GM18520 (cell line): ENCODE measurements around the gene ZNF600.
"Not testable (repeated sequence)": the region's sequence is repeated elsewhere in the genome, so short reads cannot be mapped to it uniquely, and the experiment has no call there.

Experiments used
- ATAC-seq: cut with Tn5 transposase; IDR thresholded peaks from one replicate; pipeline ENCODE4 v1.9.1; 2021; ENCODE audit not compliant: unreplicated experiment

Gene ZNF600

DNA sequence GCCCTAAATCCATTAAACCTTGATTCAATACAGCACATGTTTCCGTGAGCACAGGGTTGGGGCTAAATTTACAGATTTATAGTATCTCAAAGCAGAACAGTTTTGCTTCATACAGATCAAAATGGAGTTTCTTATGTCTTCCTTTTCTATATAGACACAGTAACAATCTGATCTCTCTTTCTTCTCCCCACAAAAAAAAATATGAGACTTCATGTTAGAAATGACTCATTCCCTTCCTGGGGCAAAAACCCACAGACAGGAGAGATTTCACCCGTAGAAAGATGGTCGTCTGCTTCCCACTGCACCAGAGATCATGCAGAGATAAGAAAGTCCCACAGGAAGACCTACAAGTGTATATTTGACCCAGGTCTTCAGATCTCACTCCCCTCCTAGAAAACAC lies 44.1 kb downstream of the ZNF600 start:
- no peak for ATAC-seq

DNA sequence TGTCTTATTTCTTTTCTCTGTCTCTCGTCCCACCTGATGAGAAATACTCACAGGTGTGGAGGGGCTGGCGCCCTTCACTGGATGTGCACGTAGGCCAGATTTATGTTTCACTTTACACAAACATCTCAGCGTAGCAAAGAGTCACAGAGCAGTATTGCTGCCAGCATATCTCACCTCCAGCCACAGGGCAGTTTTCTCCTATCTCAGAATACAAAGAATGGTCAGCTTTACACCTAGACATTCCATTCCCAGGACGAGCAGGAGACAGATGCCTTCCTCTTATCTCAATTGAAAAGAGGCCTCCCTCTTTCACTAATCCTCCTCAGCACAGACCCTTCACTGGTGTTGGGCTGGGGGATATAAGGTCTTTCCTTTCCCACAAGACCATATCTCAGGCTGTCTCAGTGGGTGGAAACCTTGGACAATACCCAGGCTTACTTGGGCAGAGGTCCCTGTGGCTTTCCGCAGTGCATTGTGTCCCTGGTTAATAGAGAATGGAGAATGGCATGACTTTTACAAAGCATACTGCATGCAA lies 44.6 kb downstream of the ZNF600 start:
- no peak for ATAC-seq

- not testable (repeated sequence) for ATAC-seq
Measured at GRCh38 chr19:52741371-52741770, 45.2 kb downstream of the ZNF600 start.

DNA sequence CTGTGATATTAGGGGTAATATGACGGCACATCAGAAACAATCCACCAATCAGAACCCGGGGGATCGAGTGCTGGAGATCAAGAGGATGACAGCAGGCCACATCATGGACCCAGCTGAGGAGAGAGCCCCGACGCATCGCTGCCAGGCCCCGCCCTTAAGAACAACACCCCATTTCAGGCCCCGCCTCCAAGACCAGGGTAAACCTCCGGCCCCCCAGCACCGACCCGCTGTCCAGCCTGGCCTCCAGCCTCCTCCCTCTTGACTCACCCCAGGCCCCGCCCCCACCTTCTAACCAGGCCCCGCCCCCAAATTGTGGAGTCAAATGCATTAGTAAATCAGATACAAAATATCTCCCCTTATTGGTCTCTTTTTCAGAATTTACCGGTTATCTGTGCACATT lies 47.0 kb downstream of the ZNF600 start:
- no peak for ATAC-seq

- ATAC-seq: no peak
Measured at GRCh38 chr19:52735734-52736133, 50.9 kb downstream of the ZNF600 start.

- ATAC-seq: peak; percentile 88
Measured at GRCh38 chr19:52734893-52735661, 51.5 kb downstream of the ZNF600 start, which contains the start of gene ZNF611. ZNF611 (minus strand) TSS chr19:52735044; CDS start chr19:52715894, 19,150 bp downstream.

- ATAC-seq: peak; percentile 11
Measured at GRCh38 chr19:52734331-52734892, 52.2 kb downstream of the ZNF600 start.

DNA sequence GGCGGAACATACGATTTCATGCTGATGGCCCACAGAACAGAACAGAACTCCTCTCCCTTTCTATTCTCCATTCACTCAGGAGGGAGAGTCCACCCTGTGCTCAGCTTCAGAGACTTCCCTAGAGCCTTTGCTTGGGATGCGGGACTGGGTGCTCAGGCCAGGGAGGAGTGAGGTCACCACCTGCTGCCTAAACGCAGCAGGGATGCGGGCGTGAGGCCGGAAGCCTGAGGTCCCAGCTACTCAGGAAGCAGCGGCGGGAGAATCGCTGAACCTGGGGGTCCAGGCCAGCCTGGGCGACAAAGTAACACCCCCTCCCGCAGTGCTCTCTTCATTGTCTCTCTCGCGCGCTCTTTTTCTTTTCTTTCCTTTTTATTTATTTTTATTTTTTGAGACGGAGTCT lies 60.5 kb downstream of the ZNF600 start:
- ATAC-seq: not testable (repeated sequence)

GRCh38 chr19:52725528-52725961 lies 61.0 kb downstream of the ZNF600 start:
- no peak for ATAC-seq

DNA sequence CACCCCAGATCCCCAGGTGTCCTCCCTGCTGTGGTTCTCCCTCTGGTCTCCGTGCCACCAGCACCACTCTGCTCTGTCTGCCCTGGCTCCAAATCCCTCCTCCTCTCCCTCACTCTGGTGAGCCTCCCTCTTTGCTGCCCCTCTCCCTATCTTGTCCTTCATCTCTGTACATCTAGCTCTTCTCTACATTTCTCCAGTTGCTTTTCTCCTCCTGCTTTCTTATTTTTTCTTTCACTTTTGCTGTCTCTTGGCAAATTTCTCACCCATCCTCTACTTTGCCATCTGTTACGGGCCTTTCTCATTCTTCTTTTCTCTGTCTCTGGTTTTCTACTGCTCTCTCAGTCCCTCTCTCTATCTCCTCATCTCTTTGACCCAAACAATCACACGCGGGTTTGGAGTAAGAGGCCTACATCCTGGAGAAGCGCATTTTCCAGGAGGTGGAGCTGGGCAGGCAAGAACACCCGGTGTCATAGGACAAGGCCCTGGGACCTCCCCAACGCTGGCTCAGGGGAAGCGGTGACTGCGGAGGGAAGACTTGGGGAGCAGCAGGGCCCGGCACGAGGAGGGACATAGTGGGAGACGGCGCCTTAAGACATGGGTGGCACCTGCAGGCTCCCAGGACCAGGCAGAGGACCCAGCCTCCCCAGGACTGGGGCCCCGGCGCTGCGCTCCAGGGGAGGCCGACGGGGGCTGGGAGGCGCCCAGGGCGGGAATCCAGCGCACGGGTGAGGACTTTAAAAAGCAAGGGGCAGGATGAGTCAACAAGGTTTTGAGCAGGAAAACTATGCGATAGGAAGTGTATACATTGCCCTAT lies 61.7 kb downstream of the ZNF600 start:
- no peak for ATAC-seq

DNA sequence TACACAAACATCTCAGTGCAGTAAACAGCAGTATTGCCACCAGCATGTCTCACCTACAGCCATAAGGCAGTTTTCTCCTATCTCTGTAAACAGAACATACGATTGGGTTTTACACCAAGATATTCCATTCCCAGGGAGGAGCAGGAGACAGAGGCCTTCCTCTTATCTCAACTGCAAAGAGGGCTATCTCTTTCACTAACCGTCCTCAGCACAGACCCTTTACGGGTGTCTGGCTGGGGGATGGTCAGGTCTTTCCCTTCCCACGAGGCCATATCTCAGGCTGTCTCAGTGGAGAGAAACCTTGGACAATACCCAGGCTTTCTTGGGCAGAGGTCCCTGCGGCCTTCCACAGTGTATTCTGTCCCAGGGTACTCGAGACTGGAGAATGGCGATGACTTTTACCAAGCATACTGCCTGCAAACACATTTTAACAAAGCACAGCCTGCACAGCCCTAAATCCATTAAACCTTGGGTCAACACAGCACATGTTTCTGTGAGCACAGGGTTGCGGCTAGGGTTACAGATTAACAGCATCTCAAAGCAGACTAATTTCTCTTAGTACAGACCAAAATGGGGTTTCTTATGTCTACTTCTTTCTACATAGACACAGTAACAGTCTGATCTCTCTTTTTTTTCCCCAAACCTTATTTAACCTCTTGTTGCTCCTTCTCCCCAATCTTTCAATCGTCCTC lies 62.5 kb downstream of the ZNF600 start:
- not testable (repeated sequence) for ATAC-seq

- no peak for ATAC-seq
Measured at GRCh38 chr19:52722062-52723003, 64.3 kb downstream of the ZNF600 start.

GRCh38 chr19:52720541-52720940 lies 66.0 kb downstream of the ZNF600 start:
- ATAC-seq: not testable (repeated sequence)

- no peak for ATAC-seq
Measured at GRCh38 chr19:52716522-52716921, 70.1 kb downstream of the ZNF600 start.

GRCh38 chr19:52715902-52716301 lies 70.7 kb downstream of the ZNF600 start:
- not testable (repeated sequence) for ATAC-seq

- not testable (repeated sequence) for ATAC-seq
Measured at GRCh38 chr19:52715330-52715729, 71.3 kb downstream of the ZNF600 start.
